GM19193 (cell line): ENCODE data around the gene YTHDF1.

ENCODE experiments used
- POLR2A ChIP-seq: IDR thresholded peaks from 4 replicates; pipeline ENCODE4 v1.6.1; 2011; ENCODE audit not compliant: insufficient read depth, insufficient read length; ENCODE audit errors: extremely low read depth

YTHDF1 gene

DNA sequence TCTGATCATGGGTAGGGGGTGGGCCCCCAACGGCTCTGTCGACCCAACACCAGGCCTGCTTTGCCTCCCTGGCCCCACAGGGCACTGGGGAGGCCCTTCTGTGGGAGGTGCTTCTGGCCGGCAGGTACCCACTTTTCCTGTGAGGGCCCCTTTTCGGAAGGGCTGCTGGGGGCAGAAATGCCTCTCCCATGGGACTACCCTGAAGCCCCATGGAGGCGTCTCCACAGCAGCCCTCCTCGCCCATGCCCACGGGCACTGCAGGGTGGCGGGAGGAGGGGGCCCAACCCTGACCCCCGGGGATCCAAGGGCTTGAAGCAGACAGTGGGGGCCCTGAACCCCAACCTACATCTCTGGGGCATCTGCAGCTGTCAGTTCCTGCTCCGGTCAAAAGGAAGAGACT is 22.1 kb upstream of the YTHDF1 start:
- TF ChIP-seq POLR2A = no peak

DNA sequence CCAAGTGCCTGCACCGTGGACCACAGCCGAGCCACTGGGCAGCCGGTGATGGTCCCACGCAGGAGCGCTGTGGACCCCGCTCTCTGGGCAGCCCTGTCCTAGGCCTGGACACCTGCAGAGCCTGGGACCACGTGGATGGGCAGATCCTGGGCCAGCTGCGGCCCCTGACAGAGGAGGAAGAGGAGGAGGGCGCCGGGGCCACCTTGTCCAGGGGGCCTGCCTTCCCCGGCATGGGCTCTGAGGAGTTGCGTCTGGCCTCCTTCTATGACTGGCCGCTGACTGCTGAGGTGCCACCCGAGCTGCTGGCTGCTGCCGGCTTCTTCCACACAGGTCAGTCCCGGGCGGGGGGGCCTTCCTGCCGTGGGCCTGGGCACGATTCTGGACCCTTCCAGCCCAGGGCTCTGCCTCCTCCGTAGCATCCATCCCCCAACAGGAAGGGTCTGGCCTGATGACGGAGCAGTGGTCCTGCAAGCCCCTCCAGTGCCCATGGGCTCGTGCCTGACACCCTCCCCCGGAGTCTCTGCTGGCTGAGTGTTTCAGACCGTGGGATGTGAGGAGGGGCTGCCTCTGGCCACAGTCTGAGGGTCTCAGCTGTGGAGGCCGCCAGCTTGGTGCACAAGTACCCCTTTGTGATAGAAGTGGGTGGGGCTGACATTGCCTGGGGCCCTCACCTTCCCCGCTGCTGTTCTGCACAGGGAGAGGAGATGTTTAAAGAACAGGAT is 20.3 kb upstream of the YTHDF1 start:
- no peak for TF ChIP-seq POLR2A

DNA sequence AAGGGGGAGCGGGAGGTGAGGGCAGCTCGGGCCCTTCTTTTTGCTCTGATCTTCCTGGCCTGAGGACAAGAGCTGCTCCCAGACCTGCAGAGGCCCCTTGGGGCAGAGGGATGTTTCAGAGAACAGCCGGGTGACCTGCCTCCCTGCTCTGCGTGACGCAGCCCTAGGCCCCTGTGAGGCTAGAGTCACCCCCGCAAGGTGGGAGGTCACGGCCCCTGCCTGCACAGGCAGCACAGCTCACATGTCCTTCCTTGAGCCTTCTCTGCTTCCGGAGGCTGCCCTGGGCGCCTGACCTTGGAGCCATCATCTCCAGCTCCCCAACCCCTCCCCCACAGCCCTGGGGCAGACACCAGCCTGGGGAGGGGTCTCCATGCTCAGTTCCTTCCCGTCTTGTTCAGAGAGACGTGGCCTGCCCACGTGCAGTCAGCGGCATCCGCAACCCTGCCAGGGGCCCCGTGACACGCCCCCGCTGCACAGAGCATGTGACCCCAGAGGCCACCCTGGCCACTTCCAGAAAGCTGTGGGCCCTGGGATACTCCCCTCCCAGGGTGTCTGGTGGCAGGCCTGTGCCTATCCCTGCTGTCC is 19.6 kb upstream of the YTHDF1 start, which contains the start of gene BIRC7:
TSS of gene BIRC7 (plus strand) at position 507 of the 585 bp plus-strand sequence. CDS start 192 bp downstream, outside the sequence.
- TF ChIP-seq POLR2A = no peak

DNA sequence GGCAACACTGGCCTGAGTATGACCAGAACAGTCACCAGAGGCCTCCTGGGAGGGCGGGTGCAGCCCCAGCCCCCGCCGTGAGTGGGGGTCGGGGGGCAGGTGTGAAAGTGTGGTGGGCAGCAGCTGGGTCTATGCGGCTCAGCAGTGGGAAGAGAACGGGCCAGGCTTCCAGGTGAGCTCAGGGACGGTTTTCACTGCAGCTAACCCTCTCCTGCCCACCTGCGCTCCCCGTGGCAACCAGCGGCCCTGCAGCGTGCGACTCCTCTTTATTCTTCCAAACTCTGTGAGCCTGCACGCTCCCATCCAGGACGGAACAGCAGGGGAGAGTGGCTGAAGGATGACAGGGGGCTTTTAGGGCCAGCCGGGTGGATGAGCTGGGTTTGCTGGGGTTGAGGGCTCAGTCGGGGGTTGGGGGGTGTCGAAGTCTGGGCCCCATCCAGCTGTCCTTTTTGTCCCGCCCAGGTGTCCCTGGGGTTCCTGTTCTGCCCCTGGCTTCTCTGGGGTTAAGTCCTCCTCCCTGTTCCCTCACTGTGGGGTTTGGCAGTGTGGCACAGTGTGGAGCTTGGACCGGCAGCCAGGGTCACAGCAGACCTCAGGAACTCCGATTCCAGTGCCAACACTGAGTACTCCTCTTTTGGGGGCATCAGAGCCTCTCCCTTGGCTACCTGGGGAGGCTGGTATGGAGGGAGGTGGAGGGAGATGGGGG is 18.9 kb upstream of the YTHDF1 start:
- no peak for TF ChIP-seq POLR2A

DNA sequence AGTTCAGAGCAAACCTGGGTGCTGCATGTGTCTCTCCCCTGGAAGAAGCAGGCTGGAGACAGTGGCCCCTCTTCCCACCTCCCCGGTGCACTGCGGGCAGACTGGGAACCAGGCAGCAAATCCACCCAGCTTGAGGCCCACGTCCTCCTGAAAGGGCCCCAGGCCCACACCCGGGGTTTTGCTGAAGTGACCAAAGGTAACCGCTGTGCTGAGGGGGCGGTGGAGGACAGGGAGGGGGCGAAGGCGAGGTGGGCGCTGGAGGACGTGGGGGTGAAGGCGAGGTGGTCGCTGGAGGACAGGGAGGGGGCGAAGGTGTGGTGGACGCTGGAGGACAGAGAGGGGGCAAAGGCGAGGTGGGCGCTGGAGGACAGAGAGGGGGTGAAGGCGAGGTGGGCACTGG is 18.0 kb upstream of the YTHDF1 start:
- TF ChIP-seq POLR2A = no peak

DNA sequence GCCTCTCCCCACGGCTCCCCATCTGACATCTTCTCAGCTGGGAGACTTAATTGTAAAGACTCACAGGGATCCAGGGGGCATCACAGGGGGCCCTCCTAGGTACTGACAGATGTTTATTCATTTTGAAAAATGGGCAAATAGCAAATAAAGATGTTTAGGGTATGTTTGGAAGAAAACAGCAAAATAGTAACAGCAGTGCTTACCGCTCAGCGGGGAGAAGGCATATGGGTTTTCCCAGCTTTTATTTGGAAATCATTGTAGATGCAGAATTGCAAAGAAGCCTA is 17.1 kb upstream of the YTHDF1 start:
- no peak for TF ChIP-seq POLR2A

DNA sequence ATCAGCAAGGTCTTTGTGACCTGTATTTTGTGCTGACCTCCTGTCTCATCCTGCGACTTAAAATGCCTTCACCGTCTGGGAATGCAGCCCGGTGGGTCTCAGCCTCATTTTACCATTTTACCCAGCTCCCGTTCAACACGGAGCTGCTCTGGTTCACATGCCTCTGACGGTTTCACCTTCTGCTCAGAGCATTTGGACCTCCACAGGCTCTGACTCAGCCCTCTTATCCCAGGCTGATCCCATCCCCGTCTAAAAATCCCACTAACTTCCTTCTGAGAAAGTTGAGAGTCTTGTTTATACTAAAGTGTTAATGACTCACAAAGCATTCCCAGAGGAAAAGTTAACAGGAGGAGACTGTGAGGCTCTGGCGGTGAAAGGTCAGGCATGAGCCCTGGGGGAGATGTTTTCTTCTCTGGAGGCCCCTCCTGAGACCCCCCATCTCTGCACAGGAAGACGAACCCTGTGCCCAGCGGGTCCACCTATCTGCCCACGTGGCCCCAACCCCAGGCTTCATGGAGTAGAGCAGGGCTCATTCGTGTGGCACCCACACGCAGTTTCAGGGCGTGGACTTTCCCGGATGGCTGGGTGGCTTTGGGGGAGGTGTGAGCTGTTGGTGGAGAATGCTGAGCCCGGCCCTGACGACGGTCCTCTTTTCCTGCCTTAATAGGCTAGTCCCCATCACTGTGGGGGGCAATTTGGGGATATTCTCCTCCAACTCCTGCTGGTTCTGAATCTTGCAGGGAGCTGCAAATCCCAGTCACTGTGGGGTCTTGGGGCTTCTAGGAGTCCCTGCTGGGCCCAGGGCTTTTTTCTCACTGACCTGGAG is 16.5 kb upstream of the YTHDF1 start:
- TF ChIP-seq POLR2A = no peak

DNA sequence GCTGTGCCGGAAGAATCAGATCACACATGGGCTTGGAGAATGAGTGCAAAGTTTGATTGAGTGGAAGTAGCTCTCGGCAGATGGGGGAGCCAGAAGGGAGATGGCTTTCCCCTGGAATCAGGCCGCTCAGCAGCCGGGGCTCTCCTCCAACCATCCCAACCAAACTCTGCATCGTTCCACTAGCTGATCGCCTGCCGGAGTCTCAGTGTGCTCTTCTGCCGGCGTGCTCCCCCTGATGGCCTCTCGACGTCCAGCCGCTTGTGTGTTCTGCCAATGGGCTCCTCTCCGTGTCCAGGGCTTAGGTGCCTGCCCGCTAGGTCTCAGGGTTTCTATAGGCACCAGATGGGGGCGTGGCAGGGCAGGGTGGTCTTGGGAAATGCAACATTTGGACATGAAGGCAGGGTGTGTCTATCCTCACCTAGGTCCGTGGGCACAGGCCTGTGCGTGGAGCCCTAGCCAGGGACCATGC is 14.9 kb upstream of the YTHDF1 start:
- TF ChIP-seq POLR2A = no peak

DNA sequence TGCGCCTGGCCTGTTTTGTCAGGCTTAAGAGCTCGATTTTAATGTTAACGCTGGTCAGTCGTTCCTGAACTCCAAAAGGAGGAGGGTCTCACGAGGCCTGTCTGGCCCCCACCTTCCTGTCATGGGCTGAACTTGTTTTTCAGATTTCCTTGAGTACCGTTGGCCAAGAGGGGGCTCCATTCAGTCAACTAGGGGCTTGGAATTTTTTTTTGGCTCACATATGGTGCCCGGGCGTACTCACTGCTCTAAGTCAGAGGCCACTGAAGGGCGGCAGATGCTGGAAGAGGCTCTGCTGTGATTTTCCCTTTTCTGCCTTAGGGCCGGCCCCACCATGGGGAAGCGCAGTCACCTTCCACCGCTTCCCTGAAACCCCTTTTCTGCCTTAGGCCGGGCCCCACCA is 12.9 kb upstream of the YTHDF1 start:
- TF ChIP-seq POLR2A = no peak

DNA sequence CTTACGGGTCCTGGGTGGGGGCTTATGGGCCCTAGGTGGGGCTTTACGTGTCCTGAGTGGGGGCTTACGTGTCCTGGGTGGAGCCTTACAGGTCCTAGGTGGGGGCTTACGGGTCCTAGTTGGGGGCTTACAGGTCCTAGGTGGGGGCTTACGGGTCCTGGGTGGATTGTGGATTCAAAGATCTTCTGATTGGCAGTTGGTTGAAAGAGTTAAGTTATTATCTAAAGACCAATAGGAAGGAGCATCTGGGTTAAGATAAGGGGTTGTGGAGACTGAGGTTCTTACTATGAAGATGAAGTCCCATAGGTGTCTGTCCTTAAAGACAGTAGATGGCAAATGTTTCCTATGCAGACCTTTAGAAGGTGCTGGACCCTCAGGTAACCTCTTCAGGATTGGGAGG is 11.3 kb upstream of the YTHDF1 start:
- no peak for TF ChIP-seq POLR2A

DNA sequence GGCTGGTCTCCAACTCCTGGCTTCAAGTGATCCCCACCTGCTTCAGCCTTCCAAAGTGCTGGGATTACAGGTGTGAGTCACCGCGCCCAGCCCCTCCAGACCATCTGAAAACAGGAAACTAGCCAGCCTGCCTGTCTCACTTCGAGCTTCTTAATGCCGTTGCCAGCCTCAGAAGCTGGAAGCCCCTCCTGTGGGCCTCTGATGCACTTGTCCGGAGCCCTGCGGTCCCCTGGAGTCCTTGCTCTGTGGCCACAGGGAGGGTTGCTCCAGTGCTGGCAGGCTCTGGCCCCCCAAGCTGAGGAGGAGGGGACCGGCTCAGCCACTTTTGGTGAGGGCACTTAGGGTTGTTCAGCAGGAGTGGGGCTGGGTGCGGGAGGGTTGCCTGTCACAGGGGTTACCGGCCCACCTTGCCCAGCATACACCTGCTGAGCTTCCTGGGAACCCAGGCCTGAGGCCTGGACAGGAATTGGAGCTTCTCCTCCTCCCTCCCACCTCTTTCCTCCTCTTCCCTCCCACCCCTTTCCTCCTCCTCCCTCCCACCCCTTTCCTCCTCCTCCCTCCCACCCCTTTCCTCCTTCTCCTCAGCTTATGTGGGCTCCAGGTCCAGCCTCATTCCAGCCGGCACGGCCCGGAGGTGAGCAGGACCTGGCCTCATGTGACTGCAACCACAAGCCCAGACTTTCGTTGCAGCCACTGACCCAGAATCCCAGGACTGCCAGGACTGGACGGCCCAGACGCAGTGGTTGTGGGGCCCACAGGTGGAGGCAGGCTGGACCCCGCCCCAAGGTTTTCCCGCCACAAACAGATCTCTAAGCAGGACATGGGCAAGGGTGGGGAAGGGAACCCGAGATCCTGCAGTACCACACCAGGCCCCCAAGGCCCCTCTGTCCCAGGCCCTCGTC is 10.4 kb upstream of the YTHDF1 start:
- TF ChIP-seq POLR2A = no peak

DNA sequence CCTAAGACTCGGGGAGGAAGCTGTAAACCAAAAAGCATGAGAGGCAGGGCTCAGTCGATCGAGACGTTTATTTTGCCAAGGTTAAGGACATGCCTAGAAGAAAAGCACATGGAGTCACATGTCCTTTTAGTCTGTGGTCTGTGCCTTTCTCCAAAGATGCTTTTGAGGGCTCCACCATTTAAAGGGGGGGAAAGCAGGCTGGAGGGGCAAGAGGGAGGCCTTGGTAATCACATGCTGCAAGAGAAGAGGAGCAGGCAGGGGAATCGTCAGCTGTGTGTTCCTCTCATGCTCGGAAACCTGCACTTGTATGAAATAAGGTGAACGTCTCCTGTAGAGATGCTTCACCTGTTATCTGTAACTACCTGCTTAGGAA is 9.1 kb upstream of the YTHDF1 start:
- TF ChIP-seq POLR2A = no peak

DNA sequence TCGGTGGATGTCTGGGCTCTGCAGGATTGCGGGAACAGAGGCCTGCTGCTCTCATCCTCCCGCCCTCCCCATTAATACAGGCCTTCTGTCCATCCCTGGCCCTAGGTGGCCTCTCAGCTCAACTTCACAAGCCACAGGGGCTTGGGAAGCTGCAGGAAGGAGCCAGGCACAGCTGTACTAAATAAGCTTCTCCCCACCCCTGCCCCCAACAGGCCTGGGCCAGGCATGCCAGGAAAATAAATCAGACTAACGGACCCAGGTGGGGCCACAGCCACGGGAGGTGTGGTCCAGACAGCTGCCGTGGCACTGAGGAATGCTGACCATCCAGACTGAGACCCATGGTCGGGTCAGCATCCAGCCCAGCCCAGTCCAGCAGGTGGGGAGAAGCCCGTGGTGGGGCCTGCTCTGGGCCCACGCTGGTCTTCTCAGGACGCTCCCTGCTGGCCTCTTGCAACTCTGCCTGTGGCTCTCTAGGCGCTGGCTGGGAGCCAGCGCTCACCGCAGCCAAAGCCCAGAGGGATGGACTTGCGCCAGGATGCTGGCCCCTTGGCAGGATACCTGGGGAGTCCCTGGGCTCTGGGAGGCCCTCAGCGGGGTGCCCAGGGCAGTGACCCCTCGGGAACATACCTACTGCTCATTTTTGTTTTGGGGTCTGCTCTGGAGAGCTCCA is 8.6 kb upstream of the YTHDF1 start:
- TF ChIP-seq POLR2A = no peak

DNA sequence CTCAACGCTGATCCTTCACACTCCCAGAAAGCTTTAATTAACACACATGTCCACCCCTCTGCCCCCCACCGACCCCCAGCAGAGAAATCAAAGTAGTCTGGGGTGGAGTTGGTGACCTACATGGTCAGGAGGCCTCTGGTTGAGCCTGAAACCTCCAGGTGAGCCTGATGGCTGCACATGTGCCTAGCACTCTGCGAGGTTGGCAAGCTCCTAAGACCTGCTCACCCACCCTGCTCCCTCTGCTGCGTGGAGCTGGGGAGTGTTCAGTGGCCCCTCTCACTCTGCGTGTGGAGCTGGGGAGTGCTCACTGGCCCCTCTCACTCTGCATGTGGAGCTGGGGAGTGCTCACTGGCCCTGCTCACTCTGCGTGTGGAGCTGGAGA is 7.9 kb upstream of the YTHDF1 start:
- no peak for TF ChIP-seq POLR2A
